Endothelial cell of umbilical vein (primary cell): ENCODE measurements around the gene C16orf78. TPM values are rescaled to one million over a fixed set of nuclear protein-coding genes. Genes with fewer than 3 reads are reported as not detected.

Experiments used
- BruUV-seq: library from RNA; stranded (reverse); fragments of 400-500 nt; replicated peaks from 2 replicates; lab custom pipeline; 2021; lab: Mats Ljungman, UMichigan
- CTCF ChIA-PET: fragments of 300-600, 350-600 bp; sonication (Branson Sonifier 250); formaldehyde crosslinking; loops from one replicate; lab custom pipeline; 2021; ENCODE audit warnings: antibody characterized with exemption, inconsistent platforms; lab: Charles Lee
- POLR2A ChIA-PET: fragments of 300-600, 350-600 bp; sonication (Branson Sonifier 250); formaldehyde crosslinking; loops from one replicate; lab custom pipeline; 2021; ENCODE audit warnings: antibody characterized with exemption, inconsistent platforms; lab: Charles Lee
- DNase-seq: peaks from one replicate; pipeline ENCODE4 v3.0.0-alpha.2; 2011; ENCODE audit warnings: low read depth, low spot score
- FAIRE-seq: peaks from 2 replicates; lab custom pipeline; 2011; peaks lifted over from hg19 to GRCh38; lab: Jason Lieb, UNC
- H2AFZ ChIP-seq: 2 replicates; pipeline ENCODE4 v1.6.0; 2012; ENCODE audit warnings: low read depth, low read length, control low read depth, inconsistent platforms
- H3K27ac ChIP-seq: 2 replicates; pipeline ENCODE4 v1.5.1; 2011; ENCODE audit warnings: low read depth, mild to moderate bottlenecking, control low read depth, low read length, moderate library complexity; ENCODE audit not compliant: insufficient read depth
- H3K27me3 ChIP-seq, 2 experiments: 2 replicates each; pipeline versions ENCODE4 v1.6.0 to v1.6.1; 2011; ENCODE audit warnings: low read length in 2 of 2, mixed read lengths in 1 of 2; ENCODE audit not compliant: control insufficient read depth in 2 of 2, insufficient read depth in 2 of 2
- H3K36me3 ChIP-seq, 2 experiments: 2 replicates in 1 of 2; 3 replicates in 1 of 2; pipeline ENCODE4 v1.5.1; 2011; ENCODE audit warnings: low read length in 2 of 2, mild to moderate bottlenecking in 1 of 2, moderate library complexity in 1 of 2; ENCODE audit not compliant: control insufficient read depth in 2 of 2, insufficient read depth in 2 of 2; ENCODE audit errors: extremely low read depth in 1 of 2
- H3K4me1 ChIP-seq: 3 replicates; pipeline ENCODE4 v1.5.1; 2011; ENCODE audit warnings: mild to moderate bottlenecking, low read length; ENCODE audit not compliant: control insufficient read depth, insufficient read depth; ENCODE audit errors: extremely low read depth
- H3K4me2 ChIP-seq: 2 replicates; pipeline ENCODE4 v1.6.1; 2011; ENCODE audit warnings: low read length, control low read depth, mixed read lengths; ENCODE audit not compliant: insufficient read depth
- H3K4me3 ChIP-seq, 3 experiments: fragments of 200-600 bp in 1 of 3; sonication (generic), shearing (Covaris generic) in 1 of 3; replicated peaks in 1 of 3; 2 replicates each; pipeline ENCODE4 v1.5.1; 2011 to 2016; ENCODE audit warnings: control low read depth in 3 of 3, low read length in 3 of 3, mild to moderate bottlenecking in 2 of 3, inconsistent platforms in 1 of 3, low read depth in 1 of 3, moderate library complexity in 1 of 3; ENCODE audit not compliant: insufficient read depth in 1 of 3
- H3K79me2 ChIP-seq: 2 replicates; pipeline ENCODE4 v1.6.0; 2012; ENCODE audit warnings: low read length, inconsistent platforms; ENCODE audit not compliant: control insufficient read depth, insufficient read depth
- H3K9ac ChIP-seq: replicated peaks from 2 replicates; pipeline ENCODE3; 2011; ENCODE audit warnings: low read length, control low read depth; ENCODE audit not compliant: insufficient read depth; ENCODE audit errors: extremely low read depth
- H3K9me1 ChIP-seq: replicated peaks from 3 replicates; pipeline ENCODE4 v1.6.0; 2011; ENCODE audit warnings: mild to moderate bottlenecking, low read length; ENCODE audit not compliant: control insufficient read depth, insufficient read depth; ENCODE audit errors: extremely low read depth
- H3K9me3 ChIP-seq: replicated peaks from 2 replicates; pipeline ENCODE4 v1.5.1; 2012; ENCODE audit warnings: low read length, inconsistent platforms; ENCODE audit not compliant: control insufficient read depth, insufficient read depth
- H4K20me1 ChIP-seq: replicated peaks from 2 replicates; pipeline ENCODE3; 2011; ENCODE audit warnings: mild to moderate bottlenecking, low read length; ENCODE audit not compliant: control insufficient read depth, insufficient read depth; ENCODE audit errors: extremely low read depth
- GATA2 ChIP-seq: IDR thresholded peaks from 2 replicates; pipeline ENCODE4 v1.7.0; 2011; ENCODE audit warnings: low read depth, mild to moderate bottlenecking, moderate library complexity, mixed read lengths, low read length; ENCODE audit not compliant: insufficient read length, insufficient read depth
- JUN ChIP-seq: IDR thresholded peaks from 2 replicates; pipeline ENCODE4 v1.6.1; 2011; ENCODE audit warnings: borderline replicate concordance, low read depth; ENCODE audit not compliant: insufficient read length, insufficient read depth
- POLR2A ChIP-seq: IDR thresholded peaks from 2 replicates; pipeline ENCODE4 v1.6.1; 2012; ENCODE audit warnings: low read depth, mild to moderate bottlenecking, control low read depth, low read length
- POLR2AphosphoS5 ChIP-seq: IDR thresholded peaks from 2 replicates; pipeline ENCODE4 v1.6.1; 2012; ENCODE audit warnings: low read depth, mild to moderate bottlenecking, control low read depth, low read length, moderate library complexity; ENCODE audit not compliant: insufficient read depth
- dilution Hi-C: fragments of 300-500 bp; cut with MboI; formaldehyde crosslinking; loops from one replicate; pipeline ENCODE4 v1.15.0; 2019; ENCODE audit warnings: low sequenced_read_pairs; ENCODE audit not compliant: extremely low pct_ligation_motif_present
- intact Hi-C: fragments of 100-400 bp; cut with micrococcal nuclease; formaldehyde crosslinking; loops from one replicate; pipeline ENCODE4 v1.10.0; 2022
- polyA plus RNA-seq, 4 experiments: library from polyadenylated mRNA; depleted of rRNA in 3 of 4; stranded (reverse) in 3 of 4; unstranded in 1 of 4; fragments of >200 nt; gene quantifications; 2 replicates each; pipeline versions ENCODE4 v1.2.1 to v1.2.3, GENCODE V29; 2011 to 2012; ENCODE audit warnings: missing spikeins in 1 of 4
- total RNA-seq: library from RNA; stranded (reverse); gene quantifications from 2 replicates; pipeline ENCODE4 v1.2.3, GENCODE V29; 2021
- TF ChIP-seq, protein P1 (sequence below), 2 donors: IDR thresholded peaks; 1 replicate in 1 of 2; 2 replicates in 1 of 2; pipeline ENCODE4 v1.5.1; 2011; ENCODE audit warnings: low read length in 2 of 2, mild to moderate bottlenecking in 2 of 2, moderate library complexity in 2 of 2, control low read depth in 1 of 2, inconsistent platforms in 1 of 2, low read depth in 1 of 2; ENCODE audit not compliant: insufficient read depth in 1 of 2; ENCODE audit errors: extremely low read depth in 1 of 2
- TF ChIP-seq, protein P2 (sequence below): IDR thresholded peaks from 2 replicates; pipeline ENCODE4 v1.6.1; 2011; ENCODE audit not compliant: insufficient read depth, insufficient read length

The C16orf78 gene
- total and polyA plus RNA-seq, 2 donors (not counting 3 experiments of a cell fraction or from before 2014, with no cell fraction given) = not detected

DNA sequence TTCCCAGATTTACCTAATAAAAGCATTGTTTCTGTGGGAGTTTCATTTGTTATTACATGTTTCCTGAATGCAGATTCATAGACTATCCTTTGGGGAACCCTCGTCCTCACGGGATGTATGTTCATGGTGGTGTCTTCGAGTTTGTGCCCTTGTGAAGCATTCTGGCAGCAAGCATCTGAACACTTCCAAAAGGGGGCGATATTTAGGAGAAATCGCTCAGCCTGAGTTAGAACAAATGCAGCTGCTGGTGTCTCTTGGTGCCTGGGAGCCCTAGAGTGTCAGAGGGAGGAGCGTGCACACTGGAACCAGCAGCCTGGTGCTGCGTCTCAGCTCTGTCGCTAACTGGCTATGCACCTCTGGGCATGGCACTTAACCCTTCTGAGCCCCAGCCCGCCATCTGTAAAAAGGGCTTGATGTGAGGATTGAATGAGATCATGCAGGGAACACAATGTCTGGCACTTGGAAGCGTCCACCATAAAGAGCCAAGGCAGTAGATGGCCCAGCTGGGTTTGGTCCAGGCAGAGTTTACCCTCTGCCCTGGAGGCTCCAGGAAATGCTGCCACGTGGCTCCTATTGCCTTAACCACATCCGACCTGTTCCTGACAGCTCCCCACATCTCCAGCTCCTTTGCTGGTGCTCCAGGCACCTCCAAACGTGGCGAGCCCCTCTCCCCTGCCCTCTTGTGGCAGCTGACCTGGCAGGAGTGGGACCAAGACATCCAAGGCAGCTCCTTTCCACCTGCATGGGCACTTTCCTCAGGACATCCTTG, 25.0 kb upstream of the C16orf78 start:
- no TSS peak for BruUV-seq
- ChIA-PET CTCF (interaction anchor here (1.2 to 2.3 kb wide), 3 partner anchors 14 to 661 kb away, joined by 3 to 25 read pairs (median 3); no protein-coding TSS in a partner anchor), POLR2A (no interaction called here)
- Histone ChIP-seq H3K9me1 (no peaks in the 10 kb centered on the region), H2AFZ (no peak overlapping the region), H3K9me3 (no peaks in the 10 kb centered on the region), H3K27ac (no peak overlapping the region), H3K4me1 (no peaks in the 10 kb centered on the region), H3K27me3 (no peaks in the 10 kb centered on the region), H3K9ac (no peak overlapping the region), H3K4me3 (no peak overlapping the region), H3K36me3 (no peaks in the 10 kb centered on the region), H4K20me1 (no peaks in the 10 kb centered on the region), H3K4me2 (no peak overlapping the region), H3K79me2 (no peaks in the 10 kb centered on the region)
- intact Hi-C loops = no loop called here
- FAIRE-seq = no peak
- no peak for DNase-seq
- dilution Hi-C loops = no loop called here
- TF ChIP-seq POLR2AphosphoS5 = no peak
- TF ChIP-seq, protein P1, sequence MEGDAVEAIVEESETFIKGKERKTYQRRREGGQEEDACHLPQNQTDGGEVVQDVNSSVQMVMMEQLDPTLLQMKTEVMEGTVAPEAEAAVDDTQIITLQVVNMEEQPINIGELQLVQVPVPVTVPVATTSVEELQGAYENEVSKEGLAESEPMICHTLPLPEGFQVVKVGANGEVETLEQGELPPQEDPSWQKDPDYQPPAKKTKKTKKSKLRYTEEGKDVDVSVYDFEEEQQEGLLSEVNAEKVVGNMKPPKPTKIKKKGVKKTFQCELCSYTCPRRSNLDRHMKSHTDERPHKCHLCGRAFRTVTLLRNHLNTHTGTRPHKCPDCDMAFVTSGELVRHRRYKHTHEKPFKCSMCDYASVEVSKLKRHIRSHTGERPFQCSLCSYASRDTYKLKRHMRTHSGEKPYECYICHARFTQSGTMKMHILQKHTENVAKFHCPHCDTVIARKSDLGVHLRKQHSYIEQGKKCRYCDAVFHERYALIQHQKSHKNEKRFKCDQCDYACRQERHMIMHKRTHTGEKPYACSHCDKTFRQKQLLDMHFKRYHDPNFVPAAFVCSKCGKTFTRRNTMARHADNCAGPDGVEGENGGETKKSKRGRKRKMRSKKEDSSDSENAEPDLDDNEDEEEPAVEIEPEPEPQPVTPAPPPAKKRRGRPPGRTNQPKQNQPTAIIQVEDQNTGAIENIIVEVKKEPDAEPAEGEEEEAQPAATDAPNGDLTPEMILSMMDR (IDR thresholded peaks at IDR 0.05; ENCODE audit: extremely low read depth in 1 of 2, insufficient read depth in 1 of 2, low read depth in 1 of 2, low read length in 2 of 2) = no peak
- TF ChIP-seq, protein P2, sequence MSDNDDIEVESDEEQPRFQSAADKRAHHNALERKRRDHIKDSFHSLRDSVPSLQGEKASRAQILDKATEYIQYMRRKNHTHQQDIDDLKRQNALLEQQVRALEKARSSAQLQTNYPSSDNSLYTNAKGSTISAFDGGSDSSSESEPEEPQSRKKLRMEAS = no peak
- no peak for TF ChIP-seq GATA2
- TF ChIP-seq JUN = no peak
- TF ChIP-seq POLR2A = no peak
